ENCODE measurements around the gene SPTA1.
"Not testable (repeated sequence)": the region's sequence is repeated elsewhere in the genome, so short reads cannot be mapped to it uniquely, and the experiment has no call there.

The SPTA1 gene

GRCh38 chr1:158686111-158687009, at the start of gene SPTA1:
TSS of gene SPTA1 (minus strand) at chr1:158686715. CDS start at chr1:158686517, 198 bp downstream.
- no peak for DNase-seq (ENCODE audit: low read depth in 2 of 2)

- no peak for DNase-seq (ENCODE audit: low read depth in 2 of 2)
These were observed 49.3 kb upstream of the SPTA1 start for GRCh38 chr1:158735848-158736247.

- no peak for DNase-seq (ENCODE audit: low read depth in 2 of 2)
These were observed 46.0 kb upstream of the SPTA1 start for GRCh38 chr1:158732524-158732923.

- DNase-seq (ENCODE audit: low read depth in 2 of 2), result no peak
These were observed 45.2 kb upstream of the SPTA1 start for GRCh38 chr1:158731707-158732106.

- no peak for DNase-seq (ENCODE audit: low read depth in 2 of 2)
These were observed 43.9 kb upstream of the SPTA1 start for GRCh38 chr1:158730453-158730852.

- no peak for DNase-seq (ENCODE audit: low read depth in 2 of 2)
These were observed 42.2 kb upstream of the SPTA1 start for GRCh38 chr1:158728510-158729225.

GRCh38 chr1:158724442-158724841, 37.9 kb upstream of the SPTA1 start:
- DNase-seq (ENCODE audit: low read depth in 2 of 2), result no peak

GRCh38 chr1:158720620-158721019, 34.1 kb upstream of the SPTA1 start, which contains the start of gene OR6K3:
TSS of gene OR6K3 (minus strand) at chr1:158720720. CDS start at chr1:158718115, 2,605 bp downstream.
- no peak for DNase-seq (ENCODE audit: low read depth in 2 of 2)

GRCh38 chr1:158719664-158720063, 33.1 kb upstream of the SPTA1 start:
- DNase-seq (ENCODE audit: low read depth in 2 of 2), result no peak

GRCh38 chr1:158717344-158717743, 30.8 kb upstream of the SPTA1 start:
- no peak for DNase-seq (ENCODE audit: low read depth in 2 of 2)

- no peak for DNase-seq (ENCODE audit: low read depth in 2 of 2)
These were observed 29.8 kb upstream of the SPTA1 start for GRCh38 chr1:158716335-158716734.

GRCh38 chr1:158714754-158715153, 28.2 kb upstream of the SPTA1 start:
- DNase-seq (ENCODE audit: low read depth in 2 of 2), result no peak

GRCh38 chr1:158711098-158711497, 24.6 kb upstream of the SPTA1 start:
- DNase-seq (ENCODE audit: low read depth in 2 of 2), result no peak

GRCh38 chr1:158706096-158706495, 19.6 kb upstream of the SPTA1 start:
- no peak for DNase-seq (ENCODE audit: low read depth in 2 of 2)

- no peak for DNase-seq (ENCODE audit: low read depth in 2 of 2)
These were observed 14.0 kb upstream of the SPTA1 start, which contains the start of gene OR6K2 for GRCh38 chr1:158700552-158700951. TSS of gene OR6K2 (minus strand) at chr1:158700652. CDS start at chr1:158700652, 0 bp downstream.

GRCh38 chr1:158694596-158694995, 8.1 kb upstream of the SPTA1 start:
- no peak for DNase-seq (ENCODE audit: low read depth in 2 of 2)

GRCh38 chr1:158692356-158692755, 5.8 kb upstream of the SPTA1 start:
- no peak for DNase-seq (ENCODE audit: low read depth in 2 of 2)

- no peak for DNase-seq (ENCODE audit: low read depth in 2 of 2)
These were observed 5.4 kb upstream of the SPTA1 start for GRCh38 chr1:158691907-158692306.

- not testable (repeated sequence) for DNase-seq (ENCODE audit: low read depth in 2 of 2)
These were observed 4.6 kb upstream of the SPTA1 start for GRCh38 chr1:158691149-158691548.

- no peak for DNase-seq (ENCODE audit: low read depth in 2 of 2)
These were observed 3.4 kb upstream of the SPTA1 start for GRCh38 chr1:158689875-158690274.

- no peak for DNase-seq (ENCODE audit: low read depth in 2 of 2)
These were observed 2.6 kb upstream of the SPTA1 start for GRCh38 chr1:158689110-158689509.

GRCh38 chr1:158688343-158688742, 1.8 kb upstream of the SPTA1 start:
- DNase-seq (ENCODE audit: low read depth in 2 of 2), result not testable (repeated sequence)

- no peak for DNase-seq (ENCODE audit: low read depth in 2 of 2)
These were observed 522 bp upstream of the SPTA1 start for GRCh38 chr1:158687037-158687436.
